Pancreas (tissue), 10 donors: Measurements from ENCODE around the gene ARHGAP44. TPM values are rescaled to one million over a fixed set of nuclear protein-coding genes. Genes with fewer than 3 reads are reported as not detected.

ENCODE experiments used
- ATAC-seq, 4 donors: fragments of 200-7000 bp; cut with Tn5 transposase; one replicate each; pipeline versions ENCODE4 v1.8.0 to v1.9.1; 2020; ENCODE audit warnings: mild to moderate bottlenecking in 4 of 4, moderate library complexity in 4 of 4
- DNase-seq, 6 donors: peaks; one replicate each; pipeline ENCODE4 v3.0.0-alpha.2; 2020
- FAIRE-seq: peaks from 2 replicates; lab custom pipeline; 2012; peaks lifted over from hg19 to GRCh38; lab: Jason Lieb, UNC
- H3K27ac ChIP-seq, 4 donors: fragments of 200-600 bp; sonication (generic); 1 replicate in 3 of 4; 2 replicates in 1 of 4; pipeline versions ENCODE4 v1.5.0 to v1.8.0; 2020
- H3K27me3 ChIP-seq, 4 donors: fragments of 200-600 bp; one replicate each; pipeline ENCODE4 v1.8.0; 2021
- H3K36me3 ChIP-seq, 3 donors: fragments of 200-600 bp; sonication (generic) in 1 of 3; one replicate each; pipeline versions ENCODE4 v1.5.0 to v1.8.0; 2020 to 2021
- H3K4me1 ChIP-seq, 3 donors: fragments of 200-600 bp; one replicate each; pipeline ENCODE4 v1.8.0; 2021
- H3K4me3 ChIP-seq, 4 donors: fragments of 200-600 bp; sonication (generic) in 2 of 4; one replicate each; pipeline versions ENCODE4 v1.5.0 to v1.8.0; 2020 to 2021
- H3K9me3 ChIP-seq, 4 donors: fragments of 200-600 bp; one replicate each; pipeline ENCODE4 v1.8.0; 2021
- WGBS, 2 donors: extraction: QIAGEN DNeasy Blood & Tissue Kit; methylation state at CpG; one replicate each; pipeline ENCODE4 v1.1.7; 2013; 5-methylcytosine and 5-hydroxymethylcytosine counted together
- intact Hi-C, 3 donors: fragments of 100-400 bp; cut with DNase I; formaldehyde crosslinking; loops; one replicate each; pipeline versions ENCODE4 v1.11.1 to v1.14.2; 2022
- polyA plus RNA-seq, 2 donors: library from polyadenylated mRNA; stranded (reverse); fragments of 200-250 nt; gene quantifications; one replicate each; pipeline ENCODE4 v1.2.3, GENCODE V29; 2013
- total RNA-seq, 6 donors: library from RNA; stranded (reverse); fragmentation: NEBNext Ultra II Directional in 4 of 6; extraction: Animal tissue kit (Norgen Biotek cat#: 25700) in 4 of 6; gene quantifications; one replicate each; pipeline versions ENCODE4 v1.2.1 to v1.2.4, GENCODE V29; 2021 to 2023
- TF ChIP-seq, protein P1 (sequence below), 4 donors: fragments of 200-600 bp; sonication (generic) in 3 of 4; IDR thresholded peaks; one replicate each; pipeline versions ENCODE4 v1.5.0 to v1.8.0; 2021; ENCODE audit warnings: antibody characterized with exemption in 4 of 4
- donor health status: healthy with polysubstance abuse.
- donor health status: DM: no; HTN: no; CAD: no; lungs with moderate emphysema.
- donor health status: DM: no; HTN: no; CAD: no.
- donor health status: control.
- donor health status: control.
- donor health status: Bipolar disorder and iron deficiency.
- donor health status: DM: yes; HTN: yes; CAD: no.
- donor health status: DM: no; HTN: no; CAD: no.
- donor health status: DM: no; HTN: no; CAD: no.
- donor health status: DM: yes; HTN: yes; CAD: no.

Gene ARHGAP44
- total and polyA plus RNA-seq, 8 donors, result 3.4 to 7.5 (median 4.4) TPM

DNA sequence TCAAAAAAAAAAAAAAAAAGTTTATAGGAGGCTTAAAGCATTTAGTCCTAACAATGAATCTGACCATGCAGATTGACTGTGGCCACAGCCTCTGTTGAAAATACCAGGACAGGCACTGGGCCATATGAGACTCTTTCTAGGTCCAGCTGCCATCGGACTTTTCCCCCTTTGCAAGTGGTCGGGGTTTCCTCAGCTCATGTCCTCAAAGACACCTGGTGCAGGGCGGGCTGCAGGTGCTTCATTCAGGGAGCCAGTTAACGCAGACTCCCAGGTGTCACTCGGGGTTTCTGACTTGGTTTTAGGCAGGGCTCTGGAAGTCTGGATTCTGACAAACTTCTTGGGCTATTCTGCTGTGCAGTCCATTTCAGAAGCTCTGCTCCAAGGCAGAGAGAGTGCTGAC lies 207.6 kb downstream of the ARHGAP44 start:
- TF ChIP-seq, protein P1, sequence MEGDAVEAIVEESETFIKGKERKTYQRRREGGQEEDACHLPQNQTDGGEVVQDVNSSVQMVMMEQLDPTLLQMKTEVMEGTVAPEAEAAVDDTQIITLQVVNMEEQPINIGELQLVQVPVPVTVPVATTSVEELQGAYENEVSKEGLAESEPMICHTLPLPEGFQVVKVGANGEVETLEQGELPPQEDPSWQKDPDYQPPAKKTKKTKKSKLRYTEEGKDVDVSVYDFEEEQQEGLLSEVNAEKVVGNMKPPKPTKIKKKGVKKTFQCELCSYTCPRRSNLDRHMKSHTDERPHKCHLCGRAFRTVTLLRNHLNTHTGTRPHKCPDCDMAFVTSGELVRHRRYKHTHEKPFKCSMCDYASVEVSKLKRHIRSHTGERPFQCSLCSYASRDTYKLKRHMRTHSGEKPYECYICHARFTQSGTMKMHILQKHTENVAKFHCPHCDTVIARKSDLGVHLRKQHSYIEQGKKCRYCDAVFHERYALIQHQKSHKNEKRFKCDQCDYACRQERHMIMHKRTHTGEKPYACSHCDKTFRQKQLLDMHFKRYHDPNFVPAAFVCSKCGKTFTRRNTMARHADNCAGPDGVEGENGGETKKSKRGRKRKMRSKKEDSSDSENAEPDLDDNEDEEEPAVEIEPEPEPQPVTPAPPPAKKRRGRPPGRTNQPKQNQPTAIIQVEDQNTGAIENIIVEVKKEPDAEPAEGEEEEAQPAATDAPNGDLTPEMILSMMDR (IDR thresholded peaks at IDR 0.05), result no peak
- ATAC-seq, result no peak
- FAIRE-seq, result no peak
- intact Hi-C loops, result loop anchor here in 2 of 3 donors (10.0 kb wide), 2 partner anchors 452 to 742 kb away; no protein-coding TSS in a partner anchor
- no peak overlapping the region for H3K27ac ChIP-seq
- H3K4me3 ChIP-seq, result no peak overlapping the region
- H3K36me3 ChIP-seq, result peaks cover 10 to 96% (median 68%) of the 10 kb centered on the region in 3 donors
- no peaks in the 10 kb centered on the region for H3K27me3 ChIP-seq
- WGBS, 2 donors, result 74 to 88% methylated on average over 5 of the region's 5 CpGs
- H3K9me3 ChIP-seq, result no peaks in the 10 kb centered on the region
- H3K4me1 ChIP-seq, result no peaks in the 10 kb centered on the region
- no peak for DNase-seq

DNA sequence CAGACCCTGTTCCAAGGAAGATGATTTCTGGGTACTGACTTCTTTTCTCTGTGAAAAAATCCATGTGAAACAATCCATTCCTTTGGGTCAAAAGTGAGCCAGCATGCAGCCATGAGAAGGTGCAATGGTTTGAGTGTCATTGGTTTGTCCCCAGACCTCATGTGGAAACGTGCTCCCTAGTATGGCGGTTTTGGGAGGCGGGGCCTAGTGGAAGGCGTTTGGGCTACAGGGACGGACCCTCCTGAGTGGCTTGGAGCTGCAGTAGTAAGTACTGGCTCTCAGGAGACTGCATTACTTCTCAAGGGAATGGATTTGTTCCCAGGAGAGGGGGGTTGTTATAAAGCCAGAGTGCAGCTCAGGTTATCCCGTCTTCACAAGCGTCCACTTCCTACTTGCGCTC lies 209.2 kb downstream of the ARHGAP44 start:
- intact Hi-C loops, result loop anchor here in 2 of 3 donors (10.0 kb wide), 2 partner anchors 454 to 744 kb away; no protein-coding TSS in a partner anchor
- FAIRE-seq (no peak), ATAC-seq (no peak), DNase-seq (peak in 1 of 6 donors; percentile 15)
- H3K9me3 ChIP-seq, result no peaks in the 10 kb centered on the region
- H3K27me3 ChIP-seq, result no peaks in the 10 kb centered on the region
- 92 to 93% methylated on average over 8 of the region's 8 CpGs for WGBS, 2 donors
- TF ChIP-seq, protein P1 (IDR thresholded peaks at IDR 0.05), result no peak
- no peak overlapping the region for H3K4me3 ChIP-seq
- H3K36me3 ChIP-seq, result peaks cover 5 to 93% (median 61%) of the 10 kb centered on the region in 3 donors
- no peaks in the 10 kb centered on the region for H3K4me1 ChIP-seq
- no peak overlapping the region for H3K27ac ChIP-seq

DNA sequence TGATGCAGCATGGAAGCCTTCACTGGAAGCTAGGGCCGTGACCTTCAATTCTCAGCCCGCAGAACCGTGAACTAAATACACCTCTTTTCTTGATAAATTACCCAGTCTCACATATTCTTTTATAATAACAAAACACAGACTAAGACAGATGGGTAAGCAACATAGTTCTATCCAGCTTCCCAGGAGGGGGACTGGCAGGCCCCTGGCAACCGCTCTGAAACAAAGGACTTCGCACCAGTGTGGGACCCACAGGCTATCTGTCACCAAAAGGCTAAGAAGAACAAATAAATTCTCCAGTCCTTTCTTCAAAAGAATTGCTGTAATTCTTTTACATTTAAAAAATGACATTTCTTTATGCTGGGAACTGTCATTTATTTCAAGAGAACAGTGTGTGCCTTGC lies 209.6 kb downstream of the ARHGAP44 start:
- H3K4me3 ChIP-seq, result no peak overlapping the region
- H3K27ac ChIP-seq, result no peak overlapping the region
- no peaks in the 10 kb centered on the region for H3K9me3 ChIP-seq
- TF ChIP-seq, protein P1 (IDR thresholded peaks at IDR 0.05), result no peak
- DNase-seq, result no peak
- no peaks in the 10 kb centered on the region for H3K4me1 ChIP-seq
- no peak for FAIRE-seq
- intact Hi-C loops, result loop anchor here in 2 of 3 donors (10.0 kb wide), 2 partner anchors 454 to 744 kb away; no protein-coding TSS in a partner anchor
- no peak for ATAC-seq
- H3K27me3 ChIP-seq, result no peaks in the 10 kb centered on the region
- H3K36me3 ChIP-seq, result peaks cover 5 to 89% (median 63%) of the 10 kb centered on the region in 3 donors
- 93 to 95% methylated on average over 5 of the region's 5 CpGs for WGBS, 2 donors

- Histone ChIP-seq H3K27me3 (no peaks in the 10 kb centered on the region), H3K27ac (no peak overlapping the region), H3K9me3 (no peaks in the 10 kb centered on the region), H3K4me3 (no peak overlapping the region), H3K4me1 (no peaks in the 10 kb centered on the region), H3K36me3 (peaks cover 2 to 89% (median 60%) of the 10 kb centered on the region in 3 donors)
- ATAC-seq (no peak), FAIRE-seq (no peak), DNase-seq (no peak)
- intact Hi-C loops, result no loop called here
- TF ChIP-seq, protein P1 (IDR thresholded peaks at IDR 0.05), result no peak
- WGBS, 2 donors, result 82 to 89% methylated on average over 8 of the region's 8 CpGs
These were observed 211.3 kb downstream of the ARHGAP44 start for GRCh38 chr17:13000561-13000960.

GRCh38 chr17:13001991-13002615 lies 212.8 kb downstream of the ARHGAP44 start:
- no peak overlapping the region for H3K4me3 ChIP-seq
- H3K36me3 ChIP-seq, result peaks cover 2 to 77% (median 54%) of the 10 kb centered on the region in 3 donors
- intact Hi-C loops, result no loop called here
- TF ChIP-seq, protein P1 (IDR thresholded peaks at IDR 0.05), result no peak
- ATAC-seq (no peak), DNase-seq (no peak), FAIRE-seq (no peak)
- 74 to 77% methylated on average over 15 of the region's 15 CpGs for WGBS, 2 donors
- no peaks in the 10 kb centered on the region for H3K9me3 ChIP-seq
- no peaks in the 10 kb centered on the region for H3K27me3 ChIP-seq
- H3K27ac ChIP-seq, result no peak overlapping the region
- no peaks in the 10 kb centered on the region for H3K4me1 ChIP-seq
